Ovary (tissue), 3 donors: ENCODE results near the gene SUB1.

Experiments used
- EP300 ChIP-seq: sonication (generic); formaldehyde crosslinking; IDR thresholded peaks from one replicate; pipeline ENCODE4 v1.6.1; 2017; ENCODE audit warnings: antibody characterized with exemption
- POLR2A ChIP-seq: fragments of 450-650 bp; IDR thresholded peaks from one replicate; pipeline ENCODE4 v1.6.1; 2017; ENCODE audit warnings: antibody characterized with exemption, mild to moderate bottlenecking, moderate library complexity
- TF ChIP-seq, protein P1 (sequence below), 3 donors: fragments of 450-650 bp in 2 of 3; fragments of 200-600 bp in 1 of 3; IDR thresholded peaks; one replicate each; pipeline versions ENCODE4 v1.5.1 to v1.8.0; 2016 to 2022; ENCODE audit warnings: antibody characterized with exemption in 3 of 3, mild to moderate bottlenecking in 1 of 3
- donor health status: DM: no; HTN: no; CAD: no.

DNA sequence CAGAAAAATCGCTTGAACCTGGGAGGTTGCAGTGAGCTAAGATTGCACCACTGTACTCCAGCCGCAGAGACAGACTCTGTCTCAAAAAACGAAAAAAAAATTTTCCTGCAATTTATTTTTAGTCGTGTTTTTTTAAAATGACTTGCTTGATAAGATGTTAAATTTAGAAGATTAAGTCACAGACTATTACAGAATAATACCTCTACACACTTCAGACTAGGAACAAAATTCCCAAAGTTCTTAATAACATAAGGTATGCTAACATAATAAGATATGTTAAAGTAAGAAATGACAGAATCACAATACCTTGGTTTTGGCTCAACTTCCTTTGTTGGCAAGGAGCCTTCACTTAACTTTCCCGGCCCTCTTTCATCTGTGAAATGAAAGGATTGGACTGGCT is 66.3 kb downstream of the SUB1 start:
- TF ChIP-seq, protein P1, sequence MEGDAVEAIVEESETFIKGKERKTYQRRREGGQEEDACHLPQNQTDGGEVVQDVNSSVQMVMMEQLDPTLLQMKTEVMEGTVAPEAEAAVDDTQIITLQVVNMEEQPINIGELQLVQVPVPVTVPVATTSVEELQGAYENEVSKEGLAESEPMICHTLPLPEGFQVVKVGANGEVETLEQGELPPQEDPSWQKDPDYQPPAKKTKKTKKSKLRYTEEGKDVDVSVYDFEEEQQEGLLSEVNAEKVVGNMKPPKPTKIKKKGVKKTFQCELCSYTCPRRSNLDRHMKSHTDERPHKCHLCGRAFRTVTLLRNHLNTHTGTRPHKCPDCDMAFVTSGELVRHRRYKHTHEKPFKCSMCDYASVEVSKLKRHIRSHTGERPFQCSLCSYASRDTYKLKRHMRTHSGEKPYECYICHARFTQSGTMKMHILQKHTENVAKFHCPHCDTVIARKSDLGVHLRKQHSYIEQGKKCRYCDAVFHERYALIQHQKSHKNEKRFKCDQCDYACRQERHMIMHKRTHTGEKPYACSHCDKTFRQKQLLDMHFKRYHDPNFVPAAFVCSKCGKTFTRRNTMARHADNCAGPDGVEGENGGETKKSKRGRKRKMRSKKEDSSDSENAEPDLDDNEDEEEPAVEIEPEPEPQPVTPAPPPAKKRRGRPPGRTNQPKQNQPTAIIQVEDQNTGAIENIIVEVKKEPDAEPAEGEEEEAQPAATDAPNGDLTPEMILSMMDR (IDR thresholded peaks at IDR 0.05), result no peak
- TF ChIP-seq POLR2A (no peak), EP300 (no peak)
